ENCODE results near the gene LGMN. TPM values are rescaled to one million over a fixed set of nuclear protein-coding genes. Genes with fewer than 3 reads are reported as not detected.

LGMN gene
- total RNA-seq, 1 experiment from 2014 or later: 37.2 TPM

GRCh38 chr14:92693998-92694795 is 54.2 kb downstream of the LGMN start:
- H3K36me3 ChIP-seq (ENCODE audit: control insufficient read depth, insufficient read depth, low read length): no peaks in the 10 kb centered on the region
- H3K9me3 ChIP-seq (ENCODE audit: control insufficient read depth, insufficient read depth, low read depth, low read length): no peaks in the 10 kb centered on the region
- no peak overlapping the region for H3K4me3 ChIP-seq (ENCODE audit: low read depth in 2 of 2, low read length in 2 of 2)
- DNase-seq (ENCODE audit: low read depth, low spot score) (no peak), ATAC-seq (peak; percentile 49)
- no peak overlapping the region for H3K27ac ChIP-seq (ENCODE audit: low read length)
- H3K4me1 ChIP-seq (ENCODE audit: control insufficient read depth, insufficient read depth, low read length): peaks cover 4% of the 10 kb centered on the region; the same call in 1 of the 2 replicates
- TF ChIP-seq SIN3A (IDR thresholded peaks at IDR 0.05; ENCODE audit: borderline replicate concordance, insufficient read depth, low read depth, low read length) (no peak), TCF7L2 (IDR thresholded peaks at IDR 0.05; ENCODE audit: low read depth, low read length) (no peak), CTCF (IDR thresholded peaks at IDR 0.05) (no peak), REST (IDR thresholded peaks at IDR 0.05; ENCODE audit: insufficient read depth in 1 of 2, low read depth in 2 of 2, low read length in 1 of 2) (no peak)
- no peaks in the 10 kb centered on the region for H3K27me3 ChIP-seq (ENCODE audit: control insufficient read depth, insufficient read depth, low read length)
- POLR2A ChIA-PET: no interaction called here
- BruUV-seq (replicated peaks): no TSS peak
- CTCF ChIA-PET: no interaction called here
- intact Hi-C loops (cut with micrococcal nuclease; ENCODE audit: unreplicated experiment): no loop called here
- in situ Hi-C loops (cut with HindIII; ENCODE audit: low pct_unique_long_range_greater_than_20kb, low sequenced_read_pairs): no loop called here

GRCh38 chr14:92692822-92693226 is 55.6 kb downstream of the LGMN start:
- ChIA-PET POLR2A (no interaction called here), CTCF (no interaction called here)
- no peak for DNase-seq (ENCODE audit: low read depth, low spot score)
- no peak for ATAC-seq
- H3K36me3 ChIP-seq (ENCODE audit: control insufficient read depth, insufficient read depth, low read length): no peaks in the 10 kb centered on the region
- TF ChIP-seq REST (IDR thresholded peaks at IDR 0.05; ENCODE audit: insufficient read depth in 1 of 2, low read depth in 2 of 2, low read length in 1 of 2) (no peak), SIN3A (IDR thresholded peaks at IDR 0.05; ENCODE audit: borderline replicate concordance, insufficient read depth, low read depth, low read length) (no peak), TCF7L2 (IDR thresholded peaks at IDR 0.05; ENCODE audit: low read depth, low read length) (no peak), CTCF (IDR thresholded peaks at IDR 0.05) (no peak), POLR2AphosphoS5 (IDR thresholded peaks at IDR 0.05; ENCODE audit: low read depth, low read length) (no peak)
- peaks cover 4% of the 10 kb centered on the region; the same call in 1 of the 2 replicates for H3K4me1 ChIP-seq (ENCODE audit: control insufficient read depth, insufficient read depth, low read length)
- no peaks in the 10 kb centered on the region for H3K27me3 ChIP-seq (ENCODE audit: control insufficient read depth, insufficient read depth, low read length)
- in situ Hi-C loops (cut with HindIII; ENCODE audit: low pct_unique_long_range_greater_than_20kb, low sequenced_read_pairs) (no loop called here), intact Hi-C loops (cut with micrococcal nuclease; ENCODE audit: unreplicated experiment) (no loop called here)
- BruUV-seq (replicated peaks): no TSS peak
- no peaks in the 10 kb centered on the region for H3K9me3 ChIP-seq (ENCODE audit: control insufficient read depth, insufficient read depth, low read depth, low read length)
- no peak overlapping the region for H3K27ac ChIP-seq (ENCODE audit: low read length)
- H3K4me3 ChIP-seq (ENCODE audit: low read depth in 2 of 2, low read length in 2 of 2): no peak overlapping the region

Measured in Panc1 (cell line).